WTC11 (cell line): Measurements from ENCODE around the gene PLA2G4A. TPM values are rescaled to one million over a fixed set of nuclear protein-coding genes. Genes with fewer than 3 reads are reported as not detected.

ENCODE experiments used
- ATAC-seq: fragments of 200-7000 bp; cut with Tn5 transposase; 2 replicates; pipeline ENCODE4 v1.10.0; 2021; ENCODE audit warnings: mild to moderate bottlenecking, moderate library complexity
- CTCF ChIA-PET: fragments of 300-600 bp; sonication (Branson Sonifier 250); formaldehyde crosslinking; loops from one replicate; lab custom pipeline; 2021; ENCODE audit warnings: antibody characterized with exemption; lab: Charles Lee
- POLR2A ChIA-PET: fragments of 350-600 bp; sonication (Branson Sonifier 250); formaldehyde crosslinking; loops from one replicate; lab custom pipeline; 2021; ENCODE audit warnings: antibody characterized with exemption; lab: Charles Lee
- DNase-seq: peaks from one replicate; pipeline ENCODE4 v3.0.0; 2021; ENCODE audit warnings: low spot score
- H3K27ac Mint-ChIP-seq: 2 replicates; pipeline ENCODE4 v1.8.0; 2021; ENCODE audit warnings: mixed read lengths
- H3K27me3 Mint-ChIP-seq: 2 replicates; pipeline ENCODE4 v1.8.0; 2021; ENCODE audit warnings: low read depth, mild to moderate bottlenecking, moderate library complexity, mixed read lengths
- H3K36me3 Mint-ChIP-seq: 2 replicates; pipeline ENCODE4 v1.8.0; 2021; ENCODE audit warnings: mixed read lengths
- H3K4me1 Mint-ChIP-seq: 2 replicates; pipeline ENCODE4 v1.8.0; 2022; ENCODE audit warnings: mixed read lengths
- H3K4me3 Mint-ChIP-seq: 2 replicates; pipeline ENCODE4 v1.8.0; 2021; ENCODE audit warnings: mild to moderate bottlenecking, moderate library complexity, mixed read lengths
- H3K9me3 Mint-ChIP-seq: 2 replicates; pipeline ENCODE4 v1.8.0; 2021; ENCODE audit warnings: mixed read lengths
- CBFB ChIP-seq: sonication (generic); formaldehyde crosslinking; IDR thresholded peaks from 2 replicates; pipeline ENCODE4 v1.8.1; 2022; ENCODE audit warnings: mild to moderate bottlenecking, low read depth, missing genetic modification reagents
- CREM ChIP-seq: sonication (generic); formaldehyde crosslinking; IDR thresholded peaks from 2 replicates; pipeline ENCODE4 v1.8.1; 2022; ENCODE audit warnings: mild to moderate bottlenecking, missing genetic modification reagents, moderate library complexity
- EMX1 ChIP-seq: fragments of 250-450 bp; sonication (Bioruptor Pico); IDR thresholded peaks from 2 replicates; pipeline ENCODE4 v1.8.0; 2021; ENCODE audit warnings: mild to moderate bottlenecking
- ETV6 ChIP-seq: sonication (generic); formaldehyde crosslinking; IDR thresholded peaks from 2 replicates; pipeline ENCODE4 v1.8.1; 2022; ENCODE audit warnings: mild to moderate bottlenecking, missing genetic modification reagents
- FOXK1 ChIP-seq: sonication (generic); formaldehyde crosslinking; IDR thresholded peaks from 2 replicates; pipeline ENCODE4 v1.8.0; 2022; ENCODE audit warnings: mild to moderate bottlenecking, moderate library complexity, missing genetic modification reagents
- GABPB1 ChIP-seq: sonication (generic); formaldehyde crosslinking; IDR thresholded peaks from 2 replicates; pipeline ENCODE4 v1.8.1; 2023; ENCODE audit warnings: mild to moderate bottlenecking, missing genetic modification reagents
- HMGA2 ChIP-seq: fragments of 250-450 bp; sonication (Bioruptor Pico); IDR thresholded peaks from 2 replicates; pipeline ENCODE4 v1.4.0; 2021; ENCODE audit warnings: mild to moderate bottlenecking, moderate library complexity
- NR1H2 ChIP-seq: sonication (generic); formaldehyde crosslinking; IDR thresholded peaks from 2 replicates; pipeline ENCODE4 v1.9.0; 2021; ENCODE audit warnings: mild to moderate bottlenecking, moderate library complexity, missing genetic modification reagents
- NR2C2 ChIP-seq: sonication (generic); formaldehyde crosslinking; IDR thresholded peaks from 2 replicates; pipeline ENCODE4 v1.8.0; 2022; ENCODE audit warnings: mild to moderate bottlenecking, missing genetic modification reagents
- NR3C1 ChIP-seq: sonication (generic); formaldehyde crosslinking; conservative IDR thresholded peaks from 2 replicates; pipeline ENCODE4 v1.8.1; 2023; ENCODE audit warnings: low read depth, mild to moderate bottlenecking, missing genetic modification reagents
- SMAD3 ChIP-seq: sonication (generic); formaldehyde crosslinking; IDR thresholded peaks from 2 replicates; pipeline ENCODE4 v1.8.0; 2022; ENCODE audit warnings: missing genetic modification reagents, mild to moderate bottlenecking, borderline replicate concordance
- SOX15 ChIP-seq: fragments of 250-450 bp; sonication (Bioruptor Pico); IDR thresholded peaks from 2 replicates; pipeline ENCODE4 v1.9.0; 2021; ENCODE audit warnings: mild to moderate bottlenecking
- SP1 ChIP-seq: sonication (generic); formaldehyde crosslinking; conservative IDR thresholded peaks from 2 replicates; pipeline ENCODE4 v1.8.1; 2022; ENCODE audit warnings: missing genetic modification reagents
- TCF7 ChIP-seq: sonication (generic); formaldehyde crosslinking; IDR thresholded peaks from 2 replicates; pipeline ENCODE4 v1.8.0; 2022; ENCODE audit warnings: mild to moderate bottlenecking, low read depth, missing genetic modification reagents, moderate library complexity
- TP53 ChIP-seq: sonication (generic); formaldehyde crosslinking; IDR thresholded peaks from 2 replicates; pipeline ENCODE4 v1.8.1; 2023; ENCODE audit warnings: mild to moderate bottlenecking, missing genetic modification reagents
- ZNF416 ChIP-seq: fragments of 250-450 bp; sonication (Bioruptor Pico); IDR thresholded peaks from 2 replicates; pipeline ENCODE4 v1.9.0; 2021; ENCODE audit warnings: mild to moderate bottlenecking, inconsistent platforms
- ZNF423 ChIP-seq: fragments of 250-450 bp; sonication (Bioruptor Pico); IDR thresholded peaks from 2 replicates; pipeline ENCODE4 v2.1.2; 2022; ENCODE audit warnings: mild to moderate bottlenecking, moderate library complexity
- ZNF671 ChIP-seq: fragments of 250-450 bp; sonication (Bioruptor Pico); IDR thresholded peaks from 2 replicates; pipeline ENCODE4 v1.8.0; 2021; ENCODE audit warnings: mild to moderate bottlenecking
- total RNA-seq: library from RNA; stranded (reverse); gene quantifications from 3 replicates; pipeline ENCODE4 v1.2.3, GENCODE V29; 2021
- TF ChIP-seq, protein P1 (sequence below): sonication (generic); formaldehyde crosslinking; conservative IDR thresholded peaks from 2 replicates; pipeline ENCODE4 v1.8.1; 2023; ENCODE audit warnings: mild to moderate bottlenecking, low read depth, missing genetic modification reagents, moderate library complexity
- TF ChIP-seq, protein P2 (sequence below): sonication (generic); formaldehyde crosslinking; conservative IDR thresholded peaks from 2 replicates; pipeline ENCODE4 v1.8.1; 2022; ENCODE audit warnings: mild to moderate bottlenecking, missing genetic modification reagents
- TF ChIP-seq, protein P3 (sequence below): sonication (generic); formaldehyde crosslinking; IDR thresholded peaks from 2 replicates; pipeline ENCODE4 v1.8.0; 2022; ENCODE audit warnings: missing genetic modification reagents
- TF ChIP-seq, protein P4 (sequence below): sonication (generic); formaldehyde crosslinking; IDR thresholded peaks from 2 replicates; pipeline ENCODE4 v1.8.0; 2023; ENCODE audit warnings: mild to moderate bottlenecking, missing genetic modification reagents
- TF ChIP-seq, protein P5 (sequence below): sonication (generic); formaldehyde crosslinking; IDR thresholded peaks from 2 replicates; pipeline ENCODE4 v1.8.1; 2023; ENCODE audit warnings: mild to moderate bottlenecking, missing genetic modification reagents, moderate library complexity
- TF ChIP-seq, protein P6 (sequence below): sonication (generic); formaldehyde crosslinking; IDR thresholded peaks from 2 replicates; pipeline ENCODE4 v1.8.1; 2022; ENCODE audit warnings: low read depth, mild to moderate bottlenecking, moderate library complexity, missing genetic modification reagents, borderline replicate concordance

PLA2G4A gene
- total RNA-seq, 1 experiment from 2014 or later: 1.3 TPM

GRCh38 chr1:186884251-186884650 is 55.5 kb downstream of the PLA2G4A start (continued):
- no peak for TF ChIP-seq ZNF671
- TF ChIP-seq, protein P1, sequence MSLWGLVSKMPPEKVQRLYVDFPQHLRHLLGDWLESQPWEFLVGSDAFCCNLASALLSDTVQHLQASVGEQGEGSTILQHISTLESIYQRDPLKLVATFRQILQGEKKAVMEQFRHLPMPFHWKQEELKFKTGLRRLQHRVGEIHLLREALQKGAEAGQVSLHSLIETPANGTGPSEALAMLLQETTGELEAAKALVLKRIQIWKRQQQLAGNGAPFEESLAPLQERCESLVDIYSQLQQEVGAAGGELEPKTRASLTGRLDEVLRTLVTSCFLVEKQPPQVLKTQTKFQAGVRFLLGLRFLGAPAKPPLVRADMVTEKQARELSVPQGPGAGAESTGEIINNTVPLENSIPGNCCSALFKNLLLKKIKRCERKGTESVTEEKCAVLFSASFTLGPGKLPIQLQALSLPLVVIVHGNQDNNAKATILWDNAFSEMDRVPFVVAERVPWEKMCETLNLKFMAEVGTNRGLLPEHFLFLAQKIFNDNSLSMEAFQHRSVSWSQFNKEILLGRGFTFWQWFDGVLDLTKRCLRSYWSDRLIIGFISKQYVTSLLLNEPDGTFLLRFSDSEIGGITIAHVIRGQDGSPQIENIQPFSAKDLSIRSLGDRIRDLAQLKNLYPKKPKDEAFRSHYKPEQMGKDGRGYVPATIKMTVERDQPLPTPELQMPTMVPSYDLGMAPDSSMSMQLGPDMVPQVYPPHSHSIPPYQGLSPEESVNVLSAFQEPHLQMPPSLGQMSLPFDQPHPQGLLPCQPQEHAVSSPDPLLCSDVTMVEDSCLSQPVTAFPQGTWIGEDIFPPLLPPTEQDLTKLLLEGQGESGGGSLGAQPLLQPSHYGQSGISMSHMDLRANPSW: no peak
- no peak for TF ChIP-seq HMGA2 (CRISPR knock-in tag)

GRCh38 chr1:186887203-186887602 is 58.5 kb downstream of the PLA2G4A start:
- Mint-ChIP-seq H3K9me3 (peaks cover 18% of the 10 kb centered on the region), H3K36me3 (no peaks in the 10 kb centered on the region), H3K4me1 (peaks cover 8% of the 10 kb centered on the region), H3K27ac (no peak overlapping the region), H3K27me3 (no peaks in the 10 kb centered on the region), H3K4me3 (no peak overlapping the region)
- no peak for TF ChIP-seq NR2C2 (CRISPR knock-in tag)
- TF ChIP-seq, protein P2, sequence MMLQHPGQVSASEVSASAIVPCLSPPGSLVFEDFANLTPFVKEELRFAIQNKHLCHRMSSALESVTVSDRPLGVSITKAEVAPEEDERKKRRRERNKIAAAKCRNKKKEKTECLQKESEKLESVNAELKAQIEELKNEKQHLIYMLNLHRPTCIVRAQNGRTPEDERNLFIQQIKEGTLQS (CRISPR knock-in tag): no peak
- no peak for TF ChIP-seq SP1 (CRISPR knock-in tag)
- TF ChIP-seq EMX1 (CRISPR knock-in tag): no peak
- TF ChIP-seq TCF7: no peak
- TF ChIP-seq, protein P3, sequence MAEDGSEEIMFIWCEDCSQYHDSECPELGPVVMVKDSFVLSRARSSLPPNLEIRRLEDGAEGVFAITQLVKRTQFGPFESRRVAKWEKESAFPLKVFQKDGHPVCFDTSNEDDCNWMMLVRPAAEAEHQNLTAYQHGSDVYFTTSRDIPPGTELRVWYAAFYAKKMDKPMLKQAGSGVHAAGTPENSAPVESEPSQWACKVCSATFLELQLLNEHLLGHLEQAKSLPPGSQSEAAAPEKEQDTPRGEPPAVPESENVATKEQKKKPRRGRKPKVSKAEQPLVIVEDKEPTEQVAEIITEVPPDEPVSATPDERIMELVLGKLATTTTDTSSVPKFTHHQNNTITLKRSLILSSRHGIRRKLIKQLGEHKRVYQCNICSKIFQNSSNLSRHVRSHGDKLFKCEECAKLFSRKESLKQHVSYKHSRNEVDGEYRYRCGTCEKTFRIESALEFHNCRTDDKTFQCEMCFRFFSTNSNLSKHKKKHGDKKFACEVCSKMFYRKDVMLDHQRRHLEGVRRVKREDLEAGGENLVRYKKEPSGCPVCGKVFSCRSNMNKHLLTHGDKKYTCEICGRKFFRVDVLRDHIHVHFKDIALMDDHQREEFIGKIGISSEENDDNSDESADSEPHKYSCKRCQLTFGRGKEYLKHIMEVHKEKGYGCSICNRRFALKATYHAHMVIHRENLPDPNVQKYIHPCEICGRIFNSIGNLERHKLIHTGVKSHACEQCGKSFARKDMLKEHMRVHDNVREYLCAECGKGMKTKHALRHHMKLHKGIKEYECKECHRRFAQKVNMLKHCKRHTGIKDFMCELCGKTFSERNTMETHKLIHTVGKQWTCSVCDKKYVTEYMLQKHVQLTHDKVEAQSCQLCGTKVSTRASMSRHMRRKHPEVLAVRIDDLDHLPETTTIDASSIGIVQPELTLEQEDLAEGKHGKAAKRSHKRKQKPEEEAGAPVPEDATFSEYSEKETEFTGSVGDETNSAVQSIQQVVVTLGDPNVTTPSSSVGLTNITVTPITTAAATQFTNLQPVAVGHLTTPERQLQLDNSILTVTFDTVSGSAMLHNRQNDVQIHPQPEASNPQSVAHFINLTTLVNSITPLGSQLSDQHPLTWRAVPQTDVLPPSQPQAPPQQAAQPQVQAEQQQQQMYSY (CRISPR knock-in tag): no peak
- no peak for TF ChIP-seq TP53 (CRISPR knock-in tag)
- TF ChIP-seq SMAD3 (CRISPR knock-in tag): no peak
- no peak for TF ChIP-seq NR3C1 (CRISPR knock-in tag)
- TF ChIP-seq, protein P4, sequence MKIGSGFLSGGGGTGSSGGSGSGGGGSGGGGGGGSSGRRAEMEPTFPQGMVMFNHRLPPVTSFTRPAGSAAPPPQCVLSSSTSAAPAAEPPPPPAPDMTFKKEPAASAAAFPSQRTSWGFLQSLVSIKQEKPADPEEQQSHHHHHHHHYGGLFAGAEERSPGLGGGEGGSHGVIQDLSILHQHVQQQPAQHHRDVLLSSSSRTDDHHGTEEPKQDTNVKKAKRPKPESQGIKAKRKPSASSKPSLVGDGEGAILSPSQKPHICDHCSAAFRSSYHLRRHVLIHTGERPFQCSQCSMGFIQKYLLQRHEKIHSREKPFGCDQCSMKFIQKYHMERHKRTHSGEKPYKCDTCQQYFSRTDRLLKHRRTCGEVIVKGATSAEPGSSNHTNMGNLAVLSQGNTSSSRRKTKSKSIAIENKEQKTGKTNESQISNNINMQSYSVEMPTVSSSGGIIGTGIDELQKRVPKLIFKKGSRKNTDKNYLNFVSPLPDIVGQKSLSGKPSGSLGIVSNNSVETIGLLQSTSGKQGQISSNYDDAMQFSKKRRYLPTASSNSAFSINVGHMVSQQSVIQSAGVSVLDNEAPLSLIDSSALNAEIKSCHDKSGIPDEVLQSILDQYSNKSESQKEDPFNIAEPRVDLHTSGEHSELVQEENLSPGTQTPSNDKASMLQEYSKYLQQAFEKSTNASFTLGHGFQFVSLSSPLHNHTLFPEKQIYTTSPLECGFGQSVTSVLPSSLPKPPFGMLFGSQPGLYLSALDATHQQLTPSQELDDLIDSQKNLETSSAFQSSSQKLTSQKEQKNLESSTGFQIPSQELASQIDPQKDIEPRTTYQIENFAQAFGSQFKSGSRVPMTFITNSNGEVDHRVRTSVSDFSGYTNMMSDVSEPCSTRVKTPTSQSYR (CRISPR knock-in tag): no peak
- no peak for TF ChIP-seq NR1H2 (CRISPR knock-in tag)
- no peak for ATAC-seq
- CTCF ChIA-PET: no interaction called here
- no peak for DNase-seq
- POLR2A ChIA-PET: no interaction called here

DNA sequence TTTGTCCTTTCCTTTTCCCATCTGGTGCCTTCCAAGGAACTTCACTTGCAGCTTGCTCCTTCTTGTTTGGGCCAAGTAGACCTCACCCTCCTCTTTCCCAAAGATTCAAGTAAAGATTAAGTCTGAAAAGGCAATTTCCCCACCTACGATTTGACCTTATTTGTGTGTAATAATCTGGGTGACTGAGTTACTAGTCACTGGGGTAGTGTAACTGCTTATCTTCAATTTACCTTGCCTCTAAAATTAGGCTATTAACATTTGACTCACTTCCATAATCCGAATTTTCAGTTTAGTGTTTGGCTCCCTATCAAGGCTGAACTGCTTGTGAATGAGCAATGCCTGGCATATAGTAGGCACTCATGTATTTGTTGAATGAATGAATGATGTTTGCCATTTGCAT is 59.6 kb downstream of the PLA2G4A start:
- Mint-ChIP-seq H3K9me3 (peaks cover 18% of the 10 kb centered on the region), H3K36me3 (no peaks in the 10 kb centered on the region), H3K27ac (no peak overlapping the region), H3K4me1 (no peaks in the 10 kb centered on the region)
- TF ChIP-seq CREM (CRISPR knock-in tag) (no peak), ETV6 (CRISPR knock-in tag) (no peak), CBFB (CRISPR knock-in tag) (no peak), SOX15 (no peak), GABPB1 (CRISPR knock-in tag) (no peak), FOXK1 (CRISPR knock-in tag) (no peak), ZNF423 (CRISPR knock-in tag) (no peak), TP53 (CRISPR knock-in tag) (no peak), HMGA2 (CRISPR knock-in tag) (no peak), ZNF416 (CRISPR knock-in tag) (no peak)
- TF ChIP-seq, protein P5, sequence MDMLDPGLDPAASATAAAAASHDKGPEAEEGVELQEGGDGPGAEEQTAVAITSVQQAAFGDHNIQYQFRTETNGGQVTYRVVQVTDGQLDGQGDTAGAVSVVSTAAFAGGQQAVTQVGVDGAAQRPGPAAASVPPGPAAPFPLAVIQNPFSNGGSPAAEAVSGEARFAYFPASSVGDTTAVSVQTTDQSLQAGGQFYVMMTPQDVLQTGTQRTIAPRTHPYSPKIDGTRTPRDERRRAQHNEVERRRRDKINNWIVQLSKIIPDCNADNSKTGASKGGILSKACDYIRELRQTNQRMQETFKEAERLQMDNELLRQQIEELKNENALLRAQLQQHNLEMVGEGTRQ (CRISPR knock-in tag): no peak
- TF ChIP-seq, protein P6, sequence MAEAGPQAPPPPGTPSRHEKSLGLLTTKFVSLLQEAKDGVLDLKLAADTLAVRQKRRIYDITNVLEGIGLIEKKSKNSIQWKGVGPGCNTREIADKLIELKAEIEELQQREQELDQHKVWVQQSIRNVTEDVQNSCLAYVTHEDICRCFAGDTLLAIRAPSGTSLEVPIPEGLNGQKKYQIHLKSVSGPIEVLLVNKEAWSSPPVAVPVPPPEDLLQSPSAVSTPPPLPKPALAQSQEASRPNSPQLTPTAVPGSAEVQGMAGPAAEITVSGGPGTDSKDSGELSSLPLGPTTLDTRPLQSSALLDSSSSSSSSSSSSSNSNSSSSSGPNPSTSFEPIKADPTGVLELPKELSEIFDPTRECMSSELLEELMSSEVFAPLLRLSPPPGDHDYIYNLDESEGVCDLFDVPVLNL (CRISPR knock-in tag): no peak
- TF ChIP-seq, all 79 proteins: peak for 0
- H3K4me3 Mint-ChIP-seq: no peak overlapping the region
- ATAC-seq (no peak), DNase-seq (no peak)
- H3K27me3 Mint-ChIP-seq: no peaks in the 10 kb centered on the region
- ChIA-PET CTCF (no interaction called here), POLR2A (no interaction called here)
